CD14-positive monocyte (primary cell): Measurements from ENCODE around the gene PTTG1IP. TPM values are rescaled to one million over a fixed set of nuclear protein-coding genes. Genes with fewer than 3 reads are reported as not detected.

Source experiments
- DNase-seq, 3 donors: peaks; one replicate each; pipeline ENCODE4 v3.0.0-alpha.2; 2011 to 2022
- H2AFZ ChIP-seq: 2 replicates; pipeline ENCODE4 v1.6.0; 2012; ENCODE audit warnings: mild to moderate bottlenecking, low read depth, low read length, inconsistent platforms; ENCODE audit not compliant: insufficient read depth, poor library complexity, severe bottlenecking
- H3K27ac ChIP-seq, 2 donors: 1 replicate in 1 of 2; 2 replicates in 1 of 2; pipeline ENCODE4 v1.5.1; 2012 to 2013; ENCODE audit warnings: low read length in 2 of 2, control low read depth in 1 of 2, inconsistent platforms in 1 of 2, low read depth in 1 of 2, mild to moderate bottlenecking in 1 of 2
- H3K27me3 ChIP-seq, 2 donors: one replicate each; pipeline versions ENCODE4 v1.6.0 to v1.6.1; 2011 to 2013; ENCODE audit warnings: low read length in 2 of 2; ENCODE audit not compliant: control insufficient read depth in 2 of 2, insufficient read depth in 2 of 2
- H3K36me3 ChIP-seq, 2 donors: replicated peaks in 1 of 2; 1 replicate in 1 of 2; 2 replicates in 1 of 2; pipeline versions ENCODE4 v1.5.1 to v1.6.1; 2012 to 2013; ENCODE audit warnings: low read length in 2 of 2, control low read depth in 1 of 2, inconsistent platforms in 1 of 2, mild to moderate bottlenecking in 1 of 2; ENCODE audit not compliant: insufficient read depth in 2 of 2, control insufficient read depth in 1 of 2
- H3K4me1 ChIP-seq, 2 donors: 1 replicate in 1 of 2; 2 replicates in 1 of 2; pipeline versions ENCODE4 v1.5.1 to v1.6.1; 2012 to 2013; ENCODE audit warnings: low read length in 2 of 2, control low read depth in 1 of 2, inconsistent platforms in 1 of 2, mild to moderate bottlenecking in 1 of 2, moderate library complexity in 1 of 2; ENCODE audit not compliant: insufficient read depth in 2 of 2, control insufficient read depth in 1 of 2
- H3K4me2 ChIP-seq: replicated peaks from 2 replicates; pipeline ENCODE3; 2012; ENCODE audit warnings: low read length, moderate library complexity, mild to moderate bottlenecking; ENCODE audit not compliant: poor library complexity, severe bottlenecking; ENCODE audit errors: extremely low read depth
- H3K4me3 ChIP-seq, 3 experiments: fragments of 200-600 bp in 1 of 3; sonication (generic) in 1 of 3; replicated peaks in 1 of 3; 1 replicate in 2 of 3; 2 replicates in 1 of 3; pipeline ENCODE4 v1.5.1; 2011 to 2013; ENCODE audit warnings: low read length in 3 of 3, mild to moderate bottlenecking in 3 of 3, control low read depth in 2 of 3, low read depth in 2 of 3, inconsistent platforms in 1 of 3, moderate library complexity in 1 of 3
- H3K79me2 ChIP-seq: 2 replicates; pipeline ENCODE4 v1.6.0; 2012; ENCODE audit warnings: mild to moderate bottlenecking, control low read depth, inconsistent platforms, low read length, moderate library complexity; ENCODE audit not compliant: insufficient read depth
- H3K9ac ChIP-seq: 2 replicates; pipeline ENCODE4 v1.6.0; 2017; ENCODE audit warnings: low read length, mild to moderate bottlenecking; ENCODE audit not compliant: insufficient read depth, poor library complexity, severe bottlenecking
- H3K9me3 ChIP-seq, 2 donors: replicated peaks in 1 of 2; 1 replicate in 1 of 2; 2 replicates in 1 of 2; pipeline versions ENCODE4 v1.5.1 to v1.6.1; 2012 to 2013; ENCODE audit warnings: low read length in 2 of 2, control low read depth in 1 of 2; ENCODE audit not compliant: control insufficient read depth in 1 of 2, insufficient read depth in 1 of 2
- H4K20me1 ChIP-seq: 2 replicates; pipeline ENCODE4 v1.6.0; 2012; ENCODE audit warnings: mild to moderate bottlenecking, low read length, control low read depth, moderate library complexity; ENCODE audit not compliant: insufficient read depth
- H3K27ac Mint-ChIP-seq, 7 donors: one replicate each; pipeline ENCODE4 v1.8.0; 2020; ENCODE audit warnings: mild to moderate bottlenecking in 7 of 7, mixed read lengths in 7 of 7, moderate library complexity in 6 of 7, inconsistent platforms in 2 of 7
- H3K27me3 Mint-ChIP-seq, 3 donors: one replicate each; pipeline ENCODE4 v1.8.0; 2021 to 2022; ENCODE audit warnings: low read depth in 3 of 3, mild to moderate bottlenecking in 3 of 3, mixed read lengths in 3 of 3, moderate library complexity in 3 of 3, inconsistent platforms in 1 of 3
- H3K36me3 Mint-ChIP-seq, 2 donors: one replicate each; pipeline ENCODE4 v1.8.0; 2020; ENCODE audit warnings: mixed read lengths in 2 of 2, inconsistent platforms in 1 of 2, mild to moderate bottlenecking in 1 of 2
- H3K4me1 Mint-ChIP-seq: one replicate; pipeline ENCODE4 v1.8.0; 2020; ENCODE audit warnings: mild to moderate bottlenecking, mixed read lengths
- H3K4me3 Mint-ChIP-seq, 2 donors: one replicate each; pipeline ENCODE4 v1.8.0; 2020; ENCODE audit warnings: mild to moderate bottlenecking in 2 of 2, mixed read lengths in 2 of 2, moderate library complexity in 1 of 2
- H3K9me3 Mint-ChIP-seq, 7 donors: one replicate each; pipeline ENCODE4 v1.8.0; 2020 to 2022; ENCODE audit warnings: mixed read lengths in 7 of 7, mild to moderate bottlenecking in 6 of 7, moderate library complexity in 6 of 7, inconsistent platforms in 2 of 7
- WGBS: methylation state at CpG from one replicate; pipeline ENCODE4 v1.1.5; 2013; ENCODE audit warnings: missing lambda C conversion rate; ENCODE audit not compliant: insufficient coverage; 5-methylcytosine and 5-hydroxymethylcytosine counted together
- intact Hi-C, 2 donors: fragments of 100-400 bp; cut with micrococcal nuclease; formaldehyde crosslinking; loops; one replicate each; pipeline versions ENCODE4 v1.15.0 to v1.15.1; 2023
- polyA plus RNA-seq, 3 donors: library from polyadenylated mRNA; depleted of rRNA in 1 of 3; unstranded in 2 of 3; stranded (reverse) in 1 of 3; fragments of 300-500 nt in 2 of 3; fragments of >200 nt in 1 of 3; fragmentation: Illumina TruSeq in 2 of 3; gene quantifications; 1 replicate in 2 of 3; 2 replicates in 1 of 3; pipeline ENCODE4 v1.2.3, GENCODE V29; 2012 to 2021
- TF ChIP-seq, protein P1 (sequence below): fragments of 200-600 bp; IDR thresholded peaks from one replicate; pipeline ENCODE4 v1.8.0; 2022; ENCODE audit warnings: antibody characterized with exemption, mild to moderate bottlenecking

PTTG1IP gene
- polyA plus RNA-seq, 3 donors, result 118 to 238 (median 206) TPM

DNA sequence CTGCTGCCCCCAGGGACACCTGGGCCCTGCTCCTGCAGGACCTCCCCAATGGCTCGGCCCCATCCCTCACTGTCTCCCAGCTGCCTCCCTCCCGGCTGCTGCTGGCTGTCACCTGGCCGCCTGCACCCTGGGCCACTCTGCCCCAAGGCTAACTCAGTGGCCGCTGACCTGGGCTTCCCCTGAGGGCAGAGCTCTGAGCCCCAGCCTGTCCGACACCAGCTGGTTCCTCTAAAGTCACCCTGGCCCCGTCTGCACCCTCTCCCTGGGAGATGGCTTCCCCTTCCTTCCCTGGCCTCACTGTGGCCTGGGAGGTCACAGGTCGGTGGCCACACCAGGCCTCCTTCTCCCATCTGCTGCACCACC is 32.2 kb upstream of the PTTG1IP start:
- Mint-ChIP-seq H3K4me3 (no peak overlapping the region), H3K36me3 (peaks cover 67 to 94% of the 10 kb centered on the region in 2 donors), H3K9me3 (peaks cover 0 to 1% (median 0%) of the 10 kb centered on the region in 7 donors), H3K27ac (peak overlapping the region in 6 of 7 donors; percentile 48 to 89 (median 78)), H3K27me3 (peaks cover 0 to 3% (median 2%) of the 10 kb centered on the region in 3 donors), H3K4me1 (peaks cover 80% of the 10 kb centered on the region)
- Histone ChIP-seq H3K4me2 (peak overlapping the region; percentile 14), H3K4me3 (no peak overlapping the region), H3K9ac (no peak overlapping the region), H3K9me3 (no peaks in the 10 kb centered on the region), H3K36me3 (peaks cover 90% of the 10 kb centered on the region in 2 donors), H3K4me1 (peaks cover 87 to 94% of the 10 kb centered on the region in 2 donors), H4K20me1 (peaks cover 100% of the 10 kb centered on the region), H3K27me3 (no peaks in the 10 kb centered on the region), H3K27ac (peak overlapping the region; percentile 62 to 85), H2AFZ (no peak overlapping the region), H3K79me2 (peaks cover 98% of the 10 kb centered on the region)
- TF ChIP-seq, protein P1, sequence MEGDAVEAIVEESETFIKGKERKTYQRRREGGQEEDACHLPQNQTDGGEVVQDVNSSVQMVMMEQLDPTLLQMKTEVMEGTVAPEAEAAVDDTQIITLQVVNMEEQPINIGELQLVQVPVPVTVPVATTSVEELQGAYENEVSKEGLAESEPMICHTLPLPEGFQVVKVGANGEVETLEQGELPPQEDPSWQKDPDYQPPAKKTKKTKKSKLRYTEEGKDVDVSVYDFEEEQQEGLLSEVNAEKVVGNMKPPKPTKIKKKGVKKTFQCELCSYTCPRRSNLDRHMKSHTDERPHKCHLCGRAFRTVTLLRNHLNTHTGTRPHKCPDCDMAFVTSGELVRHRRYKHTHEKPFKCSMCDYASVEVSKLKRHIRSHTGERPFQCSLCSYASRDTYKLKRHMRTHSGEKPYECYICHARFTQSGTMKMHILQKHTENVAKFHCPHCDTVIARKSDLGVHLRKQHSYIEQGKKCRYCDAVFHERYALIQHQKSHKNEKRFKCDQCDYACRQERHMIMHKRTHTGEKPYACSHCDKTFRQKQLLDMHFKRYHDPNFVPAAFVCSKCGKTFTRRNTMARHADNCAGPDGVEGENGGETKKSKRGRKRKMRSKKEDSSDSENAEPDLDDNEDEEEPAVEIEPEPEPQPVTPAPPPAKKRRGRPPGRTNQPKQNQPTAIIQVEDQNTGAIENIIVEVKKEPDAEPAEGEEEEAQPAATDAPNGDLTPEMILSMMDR, result no peak
- intact Hi-C loops, result loop anchor here in 1 of 2 donors (5.0 kb wide), 1 partner anchor 33 kb away; the partner anchor contains the start of gene PTTG1IP
- DNase-seq, result peak in 2 of 3 donors; percentile 32 to 51
- 60% methylated on average over 6 of the region's 7 CpGs for WGBS

DNA sequence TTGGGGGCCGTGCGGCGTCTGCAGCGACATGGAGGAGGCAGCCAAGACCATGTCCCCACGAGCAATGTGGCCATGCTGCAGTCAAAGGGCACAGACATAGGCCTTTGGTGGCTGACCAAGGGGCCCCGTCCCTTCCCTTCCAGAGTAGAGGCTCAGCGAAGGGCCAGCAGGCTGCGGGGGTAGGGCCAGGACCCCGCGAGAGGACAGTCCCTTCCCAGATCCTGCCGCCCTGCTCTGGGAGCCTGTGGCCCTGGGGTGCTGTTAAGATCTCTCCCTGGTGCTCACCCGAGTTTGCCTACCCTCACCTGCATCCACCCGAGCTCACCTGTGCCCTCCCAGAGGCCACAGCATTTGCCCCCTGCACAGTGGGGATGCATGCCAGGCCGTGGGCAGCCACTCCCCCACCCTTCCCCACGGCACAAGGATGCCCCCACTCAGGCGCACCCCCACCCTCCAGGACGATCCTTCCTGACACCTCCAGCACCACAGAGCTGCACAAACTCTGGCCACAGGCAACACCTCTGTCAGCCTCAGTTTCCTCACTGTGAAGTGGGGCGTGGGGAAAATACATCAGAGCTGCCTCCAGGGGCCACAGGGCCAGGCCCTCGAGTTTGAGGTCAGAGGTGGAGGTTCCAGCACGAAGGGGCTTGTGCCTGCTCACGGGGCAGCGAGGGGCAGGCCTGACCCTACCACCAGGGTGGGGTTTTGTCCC is 31.7 kb upstream of the PTTG1IP start:
- H3K36me3 Mint-ChIP-seq, result peaks cover 68 to 95% of the 10 kb centered on the region in 2 donors
- H3K4me1 ChIP-seq, result peaks cover 82 to 88% of the 10 kb centered on the region in 2 donors
- intact Hi-C loops, result loop anchor here in 1 of 2 donors (5.0 kb wide), 1 partner anchor 33 kb away; the partner anchor contains the start of gene PTTG1IP
- no peaks in the 10 kb centered on the region for H3K27me3 ChIP-seq
- over 99% methylated on average over 15 of the region's 22 CpGs for WGBS
- no peak overlapping the region for H3K4me3 ChIP-seq
- peak overlapping the region; percentile 14 for H3K4me2 ChIP-seq
- peaks cover 90% of the 10 kb centered on the region in 2 donors for H3K36me3 ChIP-seq
- H3K9me3 Mint-ChIP-seq, result peaks cover 0 to 1% (median 0%) of the 10 kb centered on the region in 7 donors
- H3K79me2 ChIP-seq, result peaks cover 98% of the 10 kb centered on the region
- peaks cover 75% of the 10 kb centered on the region for H3K4me1 Mint-ChIP-seq
- H3K27me3 Mint-ChIP-seq, result peaks cover 0 to 3% (median 2%) of the 10 kb centered on the region in 3 donors
- peak overlapping the region; percentile 62 to 85 for H3K27ac ChIP-seq
- H3K9me3 ChIP-seq, result no peaks in the 10 kb centered on the region
- no peak overlapping the region for H3K9ac ChIP-seq
- TF ChIP-seq, protein P1, result no peak
- no peak overlapping the region for H2AFZ ChIP-seq
- peak overlapping the region; percentile 18 to 81 (median 73) for H3K27ac Mint-ChIP-seq
- peaks cover 100% of the 10 kb centered on the region for H4K20me1 ChIP-seq
- H3K4me3 Mint-ChIP-seq, result no peak overlapping the region
- DNase-seq, result no peak
